GM12875 (cell line): ENCODE measurements around the gene CEP57.
"Not testable (repeated sequence)": the region's sequence is repeated elsewhere in the genome, so short reads cannot be mapped to it uniquely, and the experiment has no call there.

Experiments used
- H3K4me3 ChIP-seq: one replicate; pipeline ENCODE4 v1.5.1; 2011; ENCODE audit warnings: low read depth, low read length, control low read depth
- TF ChIP-seq, protein P1 (sequence below): IDR thresholded peaks from 2 replicates; pipeline ENCODE4 v1.5.1; 2011; ENCODE audit warnings: low read depth, mild to moderate bottlenecking, control low read depth, inconsistent platforms, low read length, moderate library complexity, borderline replicate concordance; ENCODE audit not compliant: insufficient read depth

Gene CEP57

DNA sequence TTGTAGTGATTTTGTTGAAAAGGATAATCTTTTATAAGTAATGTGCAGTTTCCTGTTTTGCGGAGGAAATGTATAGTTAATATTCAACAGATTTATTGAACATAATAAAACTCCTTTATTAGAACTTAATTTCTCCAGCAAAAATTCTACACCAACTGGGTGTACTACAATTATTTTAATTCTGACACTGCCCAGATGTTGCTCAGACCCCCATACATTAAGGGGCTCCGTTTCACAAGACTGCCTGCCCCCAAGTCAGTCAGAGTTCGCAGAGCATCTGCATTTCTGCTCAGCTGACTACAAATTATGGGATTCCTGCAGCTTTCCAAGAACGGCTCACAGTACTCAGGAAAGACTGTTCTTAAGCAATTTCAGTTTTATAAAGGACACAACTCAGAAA is 6.2 kb downstream of the CEP57 start:
- TF ChIP-seq, protein P1, sequence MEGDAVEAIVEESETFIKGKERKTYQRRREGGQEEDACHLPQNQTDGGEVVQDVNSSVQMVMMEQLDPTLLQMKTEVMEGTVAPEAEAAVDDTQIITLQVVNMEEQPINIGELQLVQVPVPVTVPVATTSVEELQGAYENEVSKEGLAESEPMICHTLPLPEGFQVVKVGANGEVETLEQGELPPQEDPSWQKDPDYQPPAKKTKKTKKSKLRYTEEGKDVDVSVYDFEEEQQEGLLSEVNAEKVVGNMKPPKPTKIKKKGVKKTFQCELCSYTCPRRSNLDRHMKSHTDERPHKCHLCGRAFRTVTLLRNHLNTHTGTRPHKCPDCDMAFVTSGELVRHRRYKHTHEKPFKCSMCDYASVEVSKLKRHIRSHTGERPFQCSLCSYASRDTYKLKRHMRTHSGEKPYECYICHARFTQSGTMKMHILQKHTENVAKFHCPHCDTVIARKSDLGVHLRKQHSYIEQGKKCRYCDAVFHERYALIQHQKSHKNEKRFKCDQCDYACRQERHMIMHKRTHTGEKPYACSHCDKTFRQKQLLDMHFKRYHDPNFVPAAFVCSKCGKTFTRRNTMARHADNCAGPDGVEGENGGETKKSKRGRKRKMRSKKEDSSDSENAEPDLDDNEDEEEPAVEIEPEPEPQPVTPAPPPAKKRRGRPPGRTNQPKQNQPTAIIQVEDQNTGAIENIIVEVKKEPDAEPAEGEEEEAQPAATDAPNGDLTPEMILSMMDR: no peak
- H3K4me3 ChIP-seq: no peak overlapping the region

DNA sequence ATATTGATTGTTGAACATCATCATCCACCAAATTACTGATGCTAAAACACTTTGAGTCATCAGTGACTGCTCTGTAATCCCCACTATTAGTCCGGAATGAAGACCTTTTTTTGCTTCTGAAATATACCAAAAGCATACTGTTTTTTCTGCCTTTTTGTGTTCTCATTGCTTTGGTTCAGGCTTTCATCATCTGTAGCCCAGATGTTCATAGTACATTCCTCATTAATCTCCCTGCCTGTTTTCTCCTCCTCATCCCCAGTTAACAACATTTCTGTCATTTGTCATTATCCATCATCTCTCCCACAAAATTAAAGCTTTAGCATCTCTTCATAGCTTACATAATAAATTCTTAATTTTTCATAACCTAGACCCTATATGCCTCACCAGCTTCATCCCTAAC is 9.2 kb downstream of the CEP57 start:
- H3K4me3 ChIP-seq: no peak overlapping the region
- TF ChIP-seq, protein P1: no peak

DNA sequence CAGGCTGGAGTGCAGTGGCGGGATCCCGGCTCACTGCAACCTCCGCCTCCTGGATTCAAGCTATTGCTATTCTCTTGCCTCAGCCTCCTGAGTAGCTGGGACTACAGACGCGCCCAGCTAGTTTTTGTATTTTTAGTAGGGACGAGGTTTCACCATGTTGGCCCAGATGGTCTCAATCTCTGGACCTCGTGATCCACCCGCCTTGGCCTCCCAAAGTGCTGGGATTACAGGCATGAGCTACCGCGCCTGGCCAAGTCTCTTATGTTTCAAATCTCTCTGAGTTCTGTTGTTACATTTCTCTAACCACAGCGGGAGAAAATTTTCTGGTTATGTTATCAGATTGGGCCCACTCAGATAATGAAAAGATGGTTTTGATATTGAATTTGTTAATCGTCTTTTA is 10.1 kb downstream of the CEP57 start:
- TF ChIP-seq, protein P1: no peak
- H3K4me3 ChIP-seq: no peak overlapping the region

GRCh38 chr11:95802806-95803205 is 12.5 kb downstream of the CEP57 start:
- no peak overlapping the region for H3K4me3 ChIP-seq
- TF ChIP-seq, protein P1: no peak

GRCh38 chr11:95803973-95804372 is 13.7 kb downstream of the CEP57 start:
- TF ChIP-seq, protein P1: no peak
- no peak overlapping the region for H3K4me3 ChIP-seq

- H3K4me3 ChIP-seq: no peak overlapping the region
- TF ChIP-seq, protein P1: no peak
Observed at GRCh38 chr11:95805869-95806268, 15.6 kb downstream of the CEP57 start.

- not testable (repeated sequence) for H3K4me3 ChIP-seq
Observed at GRCh38 chr11:95806464-95806863, 16.2 kb downstream of the CEP57 start.

GRCh38 chr11:95811052-95811451 is 20.8 kb downstream of the CEP57 start:
- not testable (repeated sequence) for H3K4me3 ChIP-seq
